IPS DF 6.9 (cell line): ENCODE data around the gene TNFRSF14.
"Not testable (repeated sequence)": the region's sequence is repeated elsewhere in the genome, so short reads cannot be mapped to it uniquely, and the experiment has no call there.

Experiments used
- DNase-seq: peaks from one replicate; pipeline ENCODE4 v3.0.0-alpha.2; 2013; ENCODE audit warnings: low read depth, low spot score
- H3K27ac ChIP-seq: one replicate; pipeline ENCODE4 v1.5.1; 2013; ENCODE audit warnings: low read length, control low read depth
- H3K27me3 ChIP-seq: 2 replicates; pipeline ENCODE4 v1.6.1; 2013; ENCODE audit warnings: mild to moderate bottlenecking, low read length; ENCODE audit not compliant: control insufficient read depth, insufficient read depth
- H3K36me3 ChIP-seq: 2 replicates; pipeline ENCODE4 v1.6.1; 2013; ENCODE audit warnings: low read length; ENCODE audit not compliant: control insufficient read depth, insufficient read depth
- H3K4me1 ChIP-seq: 2 replicates; pipeline ENCODE4 v1.6.1; 2013; ENCODE audit warnings: low read length; ENCODE audit not compliant: control insufficient read depth, insufficient read depth
- H3K4me3 ChIP-seq: 2 replicates; pipeline ENCODE4 v1.5.1; 2013; ENCODE audit warnings: mild to moderate bottlenecking, low read length
- H3K9me3 ChIP-seq: 2 replicates; pipeline ENCODE4 v1.6.1; 2013; ENCODE audit warnings: low read length, inconsistent platforms; ENCODE audit not compliant: control insufficient read depth, insufficient read depth
- WGBS: extraction: QIAGEN DNeasy Blood & Tissue Kit; methylation state at CpG from one replicate; pipeline ENCODE4 v1.1.7; 2013; ENCODE audit warnings: mixed read lengths, missing lambda C conversion rate; ENCODE audit not compliant: insufficient read length, insufficient coverage; 5-methylcytosine and 5-hydroxymethylcytosine counted together

Gene TNFRSF14

GRCh38 chr1:2544875-2545640, 11.1 kb upstream of the TNFRSF14 start:
- H3K27ac ChIP-seq = no peak overlapping the region

GRCh38 chr1:2545754-2546514, 10.2 kb upstream of the TNFRSF14 start:
- Histone ChIP-seq H3K36me3 (no peaks in the 10 kb centered on the region), H3K4me3 (peak overlapping the region; percentile 66), H3K27me3 (no peaks in the 10 kb centered on the region; the same call in 1 of the 2 replicates), H3K4me1 (peaks cover 11% of the 10 kb centered on the region), H3K27ac (no peak overlapping the region), H3K9me3 (no peaks in the 10 kb centered on the region)
- peak; percentile 77 for DNase-seq
- no CpG with 5 or more reads among the region's 43 CpGs for WGBS

More at GRCh38 chr1:2544875-2545640, 11.1 kb upstream of the TNFRSF14 start:
- H3K27me3 ChIP-seq = no peaks in the 10 kb centered on the region; the same call in 1 of the 2 replicates
- no peaks in the 10 kb centered on the region for H3K36me3 ChIP-seq
- peaks cover 11% of the 10 kb centered on the region for H3K4me1 ChIP-seq
- H3K4me3 ChIP-seq = no peak overlapping the region
- no CpG with 5 or more reads among the region's 19 CpGs for WGBS
- H3K9me3 ChIP-seq = no peaks in the 10 kb centered on the region
- no peak for DNase-seq

DNA sequence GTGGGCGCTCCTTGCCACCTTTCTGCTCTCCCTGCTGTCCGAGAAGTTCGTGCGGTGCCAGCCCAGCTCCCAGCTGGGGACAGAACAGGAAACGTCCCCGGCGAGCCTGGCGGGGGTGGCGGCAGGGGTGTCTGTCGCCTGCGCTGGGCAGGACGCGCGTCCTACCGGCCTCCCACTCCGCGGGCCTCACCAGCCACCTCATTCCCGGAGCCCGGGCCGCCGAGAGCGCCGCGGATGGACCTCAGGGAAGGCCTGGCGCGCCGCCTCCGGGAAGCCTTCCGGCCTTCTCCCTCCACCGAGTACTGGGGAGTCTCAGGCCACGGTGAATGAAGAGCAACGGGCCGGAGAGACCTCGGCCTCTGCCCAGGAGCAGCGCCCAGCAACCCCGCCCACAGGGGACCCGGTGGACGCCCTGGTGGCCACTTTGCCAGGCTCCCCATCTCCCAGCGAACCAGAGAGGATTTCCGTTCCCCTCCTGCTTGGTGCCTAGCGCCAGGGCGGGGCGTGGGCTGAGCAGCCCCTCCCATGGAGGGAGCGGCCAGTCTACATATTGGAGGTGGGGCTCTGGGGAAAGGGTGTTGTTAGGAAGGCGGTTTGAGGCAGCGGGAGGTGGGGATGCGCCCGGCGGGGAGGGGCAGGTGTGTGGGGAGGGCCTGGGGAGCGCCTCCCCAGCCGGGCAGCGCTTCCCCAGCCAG, 9.5 kb upstream of the TNFRSF14 start:
- no peak overlapping the region for H3K27ac ChIP-seq
- no CpG with 5 or more reads among the region's 52 CpGs for WGBS
- no peaks in the 10 kb centered on the region for H3K27me3 ChIP-seq
- H3K36me3 ChIP-seq = no peaks in the 10 kb centered on the region
- DNase-seq = peak; percentile 88
- H3K4me3 ChIP-seq = peak overlapping the region; percentile 66
- H3K9me3 ChIP-seq = no peaks in the 10 kb centered on the region
- peaks cover 11% of the 10 kb centered on the region for H3K4me1 ChIP-seq

DNA sequence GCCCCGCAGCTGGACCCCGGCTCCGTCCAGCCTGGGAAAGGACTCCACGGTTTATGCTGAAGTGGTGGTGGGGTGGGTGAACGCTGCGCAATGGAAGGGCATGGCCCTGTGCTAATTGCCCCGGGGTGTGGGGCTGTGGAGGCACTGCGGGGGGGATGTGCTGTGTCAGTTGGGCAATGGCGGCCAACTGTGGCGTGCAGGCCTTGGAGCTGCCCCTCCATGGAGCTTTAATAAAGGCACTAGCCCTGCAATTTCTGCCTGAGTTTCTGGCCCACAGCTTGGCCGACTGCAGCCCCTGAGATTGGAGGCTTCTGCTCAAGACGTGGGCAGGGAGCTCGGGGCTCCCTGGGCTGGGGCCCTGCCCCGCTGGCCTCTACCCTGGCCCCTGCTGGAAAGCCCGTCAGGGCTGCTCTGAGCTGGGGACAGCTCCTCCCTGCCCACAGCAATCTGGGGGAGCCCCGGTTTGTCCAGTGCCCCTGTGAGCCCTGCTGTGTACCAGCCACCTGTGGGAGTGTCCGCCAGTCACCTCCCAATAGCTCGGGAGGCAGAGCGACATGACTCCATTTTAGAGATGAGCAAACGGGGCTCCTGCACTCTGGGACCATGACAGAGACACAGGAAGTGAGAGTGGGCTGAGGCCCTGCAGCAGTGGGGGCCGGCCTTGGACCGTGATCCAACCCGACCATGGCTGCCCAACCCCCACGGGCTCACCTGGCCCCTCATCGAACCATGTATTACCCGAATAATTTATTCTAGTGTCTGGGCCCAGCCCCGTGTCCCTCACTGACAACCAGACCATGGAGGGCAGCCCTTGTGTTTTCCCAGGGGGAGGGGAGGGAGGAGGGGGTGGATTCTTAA, 8.7 kb upstream of the TNFRSF14 start:
- no peaks in the 10 kb centered on the region for H3K27me3 ChIP-seq
- no peaks in the 10 kb centered on the region for H3K9me3 ChIP-seq
- H3K4me1 ChIP-seq = peaks cover 11% of the 10 kb centered on the region
- no peak overlapping the region for H3K27ac ChIP-seq
- DNase-seq = no peak
- WGBS = no CpG with 5 or more reads among the region's 27 CpGs
- H3K36me3 ChIP-seq = no peaks in the 10 kb centered on the region
- peak overlapping the region; percentile 66; the same call in 1 of the 2 replicates for H3K4me3 ChIP-seq

- Histone ChIP-seq H3K27ac (no peak overlapping the region), H3K27me3 (no peaks in the 10 kb centered on the region), H3K4me1 (peaks cover 9% of the 10 kb centered on the region), H3K4me3 (no peak overlapping the region; the same call in 1 of the 2 replicates), H3K36me3 (no peaks in the 10 kb centered on the region), H3K9me3 (no peaks in the 10 kb centered on the region)
- peak; percentile 61 for DNase-seq
- no CpG with 5 or more reads among the region's 17 CpGs for WGBS
Measured at GRCh38 chr1:2548068-2548589, 8.0 kb upstream of the TNFRSF14 start.

GRCh38 chr1:2549367-2550029, 6.7 kb upstream of the TNFRSF14 start:
- not testable (repeated sequence) for H3K4me1 ChIP-seq, DNase-seq, H3K9me3 ChIP-seq, H3K27me3 ChIP-seq, H3K27ac ChIP-seq, H3K36me3 ChIP-seq, H3K4me3 ChIP-seq
- no CpG with 5 or more reads among the region's 28 CpGs for WGBS

- H3K36me3 ChIP-seq, H3K27ac ChIP-seq, DNase-seq, H3K27me3 ChIP-seq, H3K4me3 ChIP-seq, H3K9me3 ChIP-seq, H3K4me1 ChIP-seq: not testable (repeated sequence)
- no CpG with 5 or more reads among the region's 12 CpGs for WGBS
Measured at GRCh38 chr1:2550309-2550861, 5.8 kb upstream of the TNFRSF14 start.

DNA sequence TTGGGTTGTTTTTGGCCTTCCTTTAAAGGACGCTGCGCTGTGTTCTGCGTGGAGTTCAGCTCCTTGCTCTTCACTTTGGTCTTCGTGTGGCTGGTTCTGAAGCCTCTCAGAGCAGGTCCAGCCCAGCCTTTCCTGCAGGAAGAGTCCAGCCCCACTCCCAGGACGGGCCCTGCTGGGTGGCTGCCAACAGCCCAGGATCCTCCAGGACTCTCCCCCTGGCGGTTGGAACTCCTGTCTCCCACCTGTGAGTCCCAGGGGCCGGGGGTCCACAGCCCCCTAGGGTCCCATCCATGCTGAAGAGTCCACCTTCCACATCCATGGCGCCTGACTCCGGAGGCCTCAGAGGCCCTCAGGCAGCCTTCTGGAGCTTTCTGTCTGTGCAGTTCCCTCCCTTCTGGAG, 4.6 kb upstream of the TNFRSF14 start:
- not testable (repeated sequence) for DNase-seq, H3K27me3 ChIP-seq, H3K36me3 ChIP-seq, H3K9me3 ChIP-seq, H3K27ac ChIP-seq, H3K4me1 ChIP-seq, H3K4me3 ChIP-seq
- WGBS = no CpG with 5 or more reads among the region's 9 CpGs

GRCh38 chr1:2552189-2552588, 4.0 kb upstream of the TNFRSF14 start:
- Histone ChIP-seq H3K27ac (no peak overlapping the region), H3K9me3 (no peaks in the 10 kb centered on the region), H3K4me1 (peaks cover 6% of the 10 kb centered on the region), H3K36me3 (no peaks in the 10 kb centered on the region; the same call in 1 of the 2 replicates), H3K27me3 (no peaks in the 10 kb centered on the region), H3K4me3 (no peak overlapping the region)
- WGBS = no CpG with 5 or more reads among the region's 26 CpGs
- DNase-seq = no peak
